Ishikawa (cell line): Measurements from ENCODE around the gene DAB1.

Experiments used
- CEBPB ChIP-seq: IDR thresholded peaks from 2 replicates; pipeline ENCODE4 v1.6.1; 2012
- CREB1 ChIP-seq: IDR thresholded peaks from 2 replicates; pipeline ENCODE4 v1.6.1; 2012; ENCODE audit warnings: low read depth
- EGR1 ChIP-seq: IDR thresholded peaks from 2 replicates; pipeline ENCODE4 v1.6.1; 2012
- EP300 ChIP-seq: IDR thresholded peaks from 2 replicates; pipeline ENCODE4 v1.6.1; 2012; ENCODE audit warnings: borderline replicate concordance
- FOXM1 ChIP-seq: IDR thresholded peaks from 2 replicates; pipeline ENCODE4 v1.6.1; 2012; ENCODE audit warnings: low read depth, borderline replicate concordance
- NFIC ChIP-seq: IDR thresholded peaks from 2 replicates; pipeline ENCODE4 v1.6.1; 2012
- RAD21 ChIP-seq: IDR thresholded peaks from 2 replicates; pipeline ENCODE4 v1.6.1; 2012; ENCODE audit warnings: low read depth
- TAF1 ChIP-seq: IDR thresholded peaks from 2 replicates; pipeline ENCODE4 v1.6.1; 2012; ENCODE audit warnings: low read depth, mild to moderate bottlenecking
- TCF12 ChIP-seq: IDR thresholded peaks from 2 replicates; pipeline ENCODE4 v1.6.1; 2012; ENCODE audit warnings: low read depth
- TEAD4 ChIP-seq: IDR thresholded peaks from 2 replicates; pipeline ENCODE4 v1.6.1; 2012
- YY1 ChIP-seq: IDR thresholded peaks from 2 replicates; pipeline ENCODE4 v1.6.1; 2012; ENCODE audit warnings: low read depth
- ZBTB7A ChIP-seq: IDR thresholded peaks from 2 replicates; pipeline ENCODE4 v1.6.1; 2012; ENCODE audit warnings: low read depth
- TF ChIP-seq, protein P1 (sequence below): IDR thresholded peaks from 2 replicates; pipeline ENCODE4 v1.6.1; 2012
- TF ChIP-seq, protein P2 (sequence below): IDR thresholded peaks from 2 replicates; pipeline ENCODE4 v1.6.1; 2012; ENCODE audit warnings: low read depth, mild to moderate bottlenecking
- TF ChIP-seq, protein P3 (sequence below): IDR thresholded peaks from 2 replicates; pipeline ENCODE4 v1.6.1; 2012

Gene DAB1

DNA sequence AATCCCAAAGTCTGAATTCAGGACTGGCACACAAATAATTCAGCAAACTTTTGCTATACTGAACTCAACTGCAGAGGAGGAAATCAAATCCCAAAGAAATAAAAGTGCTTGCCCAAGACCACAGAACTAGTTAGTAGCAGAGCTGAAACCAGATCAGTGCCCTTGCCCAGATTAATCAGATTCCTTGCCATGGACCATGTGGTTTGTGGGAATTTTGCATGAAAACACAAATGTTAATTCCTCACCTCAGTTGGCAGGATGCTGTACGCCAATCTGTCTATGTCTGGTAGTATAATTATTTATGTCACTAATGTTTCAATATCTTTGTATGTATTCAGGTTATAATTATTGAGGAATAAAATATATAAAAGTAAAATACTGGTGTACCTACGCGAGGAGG is 173.8 kb downstream of the DAB1 start:
- TF ChIP-seq EP300: no peak
- no peak for TF ChIP-seq TEAD4
- no peak for TF ChIP-seq NFIC
- TF ChIP-seq TAF1: no peak
- no peak for TF ChIP-seq RAD21
- no peak for TF ChIP-seq CREB1
- no peak for TF ChIP-seq YY1
- TF ChIP-seq EGR1: no peak
- TF ChIP-seq ZBTB7A: no peak
- TF ChIP-seq, protein P1, sequence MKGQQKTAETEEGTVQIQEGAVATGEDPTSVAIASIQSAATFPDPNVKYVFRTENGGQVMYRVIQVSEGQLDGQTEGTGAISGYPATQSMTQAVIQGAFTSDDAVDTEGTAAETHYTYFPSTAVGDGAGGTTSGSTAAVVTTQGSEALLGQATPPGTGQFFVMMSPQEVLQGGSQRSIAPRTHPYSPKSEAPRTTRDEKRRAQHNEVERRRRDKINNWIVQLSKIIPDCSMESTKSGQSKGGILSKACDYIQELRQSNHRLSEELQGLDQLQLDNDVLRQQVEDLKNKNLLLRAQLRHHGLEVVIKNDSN: no peak
- TF ChIP-seq, protein P2, sequence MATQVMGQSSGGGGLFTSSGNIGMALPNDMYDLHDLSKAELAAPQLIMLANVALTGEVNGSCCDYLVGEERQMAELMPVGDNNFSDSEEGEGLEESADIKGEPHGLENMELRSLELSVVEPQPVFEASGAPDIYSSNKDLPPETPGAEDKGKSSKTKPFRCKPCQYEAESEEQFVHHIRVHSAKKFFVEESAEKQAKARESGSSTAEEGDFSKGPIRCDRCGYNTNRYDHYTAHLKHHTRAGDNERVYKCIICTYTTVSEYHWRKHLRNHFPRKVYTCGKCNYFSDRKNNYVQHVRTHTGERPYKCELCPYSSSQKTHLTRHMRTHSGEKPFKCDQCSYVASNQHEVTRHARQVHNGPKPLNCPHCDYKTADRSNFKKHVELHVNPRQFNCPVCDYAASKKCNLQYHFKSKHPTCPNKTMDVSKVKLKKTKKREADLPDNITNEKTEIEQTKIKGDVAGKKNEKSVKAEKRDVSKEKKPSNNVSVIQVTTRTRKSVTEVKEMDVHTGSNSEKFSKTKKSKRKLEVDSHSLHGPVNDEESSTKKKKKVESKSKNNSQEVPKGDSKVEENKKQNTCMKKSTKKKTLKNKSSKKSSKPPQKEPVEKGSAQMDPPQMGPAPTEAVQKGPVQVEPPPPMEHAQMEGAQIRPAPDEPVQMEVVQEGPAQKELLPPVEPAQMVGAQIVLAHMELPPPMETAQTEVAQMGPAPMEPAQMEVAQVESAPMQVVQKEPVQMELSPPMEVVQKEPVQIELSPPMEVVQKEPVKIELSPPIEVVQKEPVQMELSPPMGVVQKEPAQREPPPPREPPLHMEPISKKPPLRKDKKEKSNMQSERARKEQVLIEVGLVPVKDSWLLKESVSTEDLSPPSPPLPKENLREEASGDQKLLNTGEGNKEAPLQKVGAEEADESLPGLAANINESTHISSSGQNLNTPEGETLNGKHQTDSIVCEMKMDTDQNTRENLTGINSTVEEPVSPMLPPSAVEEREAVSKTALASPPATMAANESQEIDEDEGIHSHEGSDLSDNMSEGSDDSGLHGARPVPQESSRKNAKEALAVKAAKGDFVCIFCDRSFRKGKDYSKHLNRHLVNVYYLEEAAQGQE: no peak
- no peak for TF ChIP-seq TCF12
- no peak for TF ChIP-seq FOXM1
- TF ChIP-seq CEBPB: no peak

DNA sequence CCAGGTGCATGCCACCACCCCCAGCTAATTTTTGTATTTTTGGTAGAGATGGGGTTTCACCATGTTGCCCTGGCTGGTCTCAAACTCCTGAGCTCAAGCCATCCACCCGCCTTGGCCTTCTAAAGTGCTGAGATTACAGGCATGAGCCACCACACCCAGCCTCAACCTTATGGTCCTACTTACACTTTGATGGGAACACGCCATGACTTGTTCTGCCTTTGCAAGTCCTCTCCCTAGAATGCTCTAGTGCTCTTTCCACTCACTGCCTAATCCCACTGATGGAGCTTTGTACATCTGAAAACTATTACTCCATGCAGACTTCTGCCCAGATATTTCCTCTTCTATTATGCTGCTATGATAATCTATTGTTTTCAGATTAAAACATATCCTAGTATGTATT is 174.3 kb downstream of the DAB1 start:
- TF ChIP-seq, protein P2: no peak
- TF ChIP-seq TAF1 (no peak), EGR1 (no peak), ZBTB7A (no peak)

DNA sequence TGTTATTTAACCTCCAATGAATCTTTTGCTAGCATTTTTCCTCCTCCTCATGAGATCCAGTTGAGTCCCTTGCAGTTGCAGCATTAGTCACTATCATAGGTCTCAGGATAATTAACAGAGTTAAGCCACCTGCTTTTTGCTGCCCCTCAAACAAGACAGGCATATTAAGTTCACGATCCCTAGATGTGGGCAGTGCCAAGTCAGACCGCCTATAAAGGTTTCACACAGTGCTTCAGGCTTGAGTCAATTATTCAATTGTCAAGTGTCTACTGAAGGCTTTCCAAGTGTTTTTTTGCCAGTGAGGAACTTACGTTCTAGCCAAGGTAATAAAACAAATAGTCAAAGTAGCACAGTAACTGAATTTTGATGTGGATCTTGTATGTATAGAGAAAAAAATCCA is 175.0 kb downstream of the DAB1 start:
- TF ChIP-seq EP300 (no peak), TAF1 (no peak), TEAD4 (no peak), CREB1 (no peak), ZBTB7A (no peak), CEBPB (no peak), TCF12 (no peak), RAD21 (no peak), EGR1 (no peak), NFIC (no peak), FOXM1 (no peak)
- TF ChIP-seq, protein P1: no peak
- TF ChIP-seq, protein P2: no peak
- TF ChIP-seq, protein P3, sequence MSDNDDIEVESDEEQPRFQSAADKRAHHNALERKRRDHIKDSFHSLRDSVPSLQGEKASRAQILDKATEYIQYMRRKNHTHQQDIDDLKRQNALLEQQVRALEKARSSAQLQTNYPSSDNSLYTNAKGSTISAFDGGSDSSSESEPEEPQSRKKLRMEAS: no peak

DNA sequence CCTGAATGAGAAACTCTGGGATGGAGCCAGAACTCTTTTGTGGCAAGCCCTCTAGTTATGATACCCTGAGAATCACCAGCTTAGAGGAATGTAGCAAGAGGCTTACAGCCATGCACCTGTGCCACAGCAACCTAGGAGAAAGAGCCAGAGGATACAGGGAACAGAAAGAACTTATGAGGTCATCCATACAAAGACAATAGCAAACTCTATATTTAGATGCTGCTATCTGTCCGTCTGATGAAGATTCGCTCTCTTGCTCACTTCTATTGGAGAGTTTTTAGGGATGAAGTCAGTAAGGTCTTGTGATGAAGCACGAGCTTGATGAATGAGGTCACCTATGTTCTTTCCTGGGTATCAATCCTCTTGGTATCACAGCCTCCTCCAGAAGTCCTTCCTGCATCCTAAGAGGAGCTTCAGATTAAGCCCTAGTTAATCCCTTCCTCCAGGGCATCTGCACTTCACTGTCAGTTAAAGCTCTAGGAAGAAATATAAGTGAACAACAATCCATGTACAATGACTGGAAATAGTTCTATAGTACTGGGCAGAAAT is 185.6 kb downstream of the DAB1 start:
- no peak for TF ChIP-seq RAD21
- no peak for TF ChIP-seq ZBTB7A
- TF ChIP-seq NFIC: no peak
- TF ChIP-seq EP300: no peak
- TF ChIP-seq, protein P1: no peak
- TF ChIP-seq EGR1: no peak
- no peak for TF ChIP-seq TEAD4
- TF ChIP-seq FOXM1: no peak
- TF ChIP-seq TCF12: no peak
- TF ChIP-seq CEBPB: no peak
- TF ChIP-seq CREB1: no peak
- no peak for TF ChIP-seq TAF1
- TF ChIP-seq, protein P2: no peak
- no peak for TF ChIP-seq YY1
- TF ChIP-seq, protein P3: no peak
